Neural cell (in vitro differentiated cells): Measurements from ENCODE around the gene CELF4. TPM values are rescaled to one million over a fixed set of nuclear protein-coding genes. Genes with fewer than 3 reads are reported as not detected.

ENCODE experiments used
- H2AFZ ChIP-seq: fragments of 200-600, 300-800 bp; sonication (generic), shearing (Covaris generic); 2 replicates; pipeline ENCODE4 v1.6.0; 2014; ENCODE audit warnings: low read depth, mild to moderate bottlenecking, antibody characterized with exemption, low read length, moderate library complexity
- H3F3A ChIP-seq: fragments of 200-600 bp; shearing (Covaris generic); 2 replicates; pipeline ENCODE4 v1.6.1; 2016; ENCODE audit warnings: mild to moderate bottlenecking, moderate library complexity, mixed read lengths, antibody characterized with exemption, low read length; ENCODE audit not compliant: insufficient read depth, poor library complexity, severe bottlenecking
- H3K27ac ChIP-seq: fragments of 200-600, 300-800 bp; sonication (generic), shearing (Covaris generic); 2 replicates; pipeline ENCODE4 v1.5.1; 2014; ENCODE audit warnings: mild to moderate bottlenecking, low read length, moderate library complexity
- H3K27me3 ChIP-seq: fragments of 300-800, 200-600 bp; sonication (generic), shearing (Covaris generic); 2 replicates; pipeline ENCODE4 v1.6.0; 2014; ENCODE audit warnings: mild to moderate bottlenecking, low read depth, low read length, moderate library complexity; ENCODE audit not compliant: insufficient read depth
- H3K36me3 ChIP-seq: fragments of 300-800, 200-600 bp; sonication (generic), shearing (Covaris generic); 2 replicates; pipeline ENCODE4 v1.5.1; 2014; ENCODE audit warnings: mild to moderate bottlenecking, antibody characterized with exemption, low read length, moderate library complexity; ENCODE audit not compliant: insufficient read depth
- H3K4me2 ChIP-seq: fragments of 300-800, 200-600 bp; sonication (generic), shearing (Covaris generic); 2 replicates; pipeline ENCODE4 v1.6.0; 2014; ENCODE audit warnings: mild to moderate bottlenecking, low read length
- H3K4me3 ChIP-seq: fragments of 300-800, 200-600 bp; sonication (generic), shearing (Covaris generic); 2 replicates; pipeline ENCODE4 v1.5.1; 2014; ENCODE audit warnings: mild to moderate bottlenecking, low read length, moderate library complexity
- H3K79me2 ChIP-seq: fragments of 200-600 bp; shearing (Covaris generic); replicated peaks from 2 replicates; pipeline ENCODE4 v1.6.0; 2014; ENCODE audit warnings: mild to moderate bottlenecking, low read length, moderate library complexity; ENCODE audit not compliant: insufficient read depth
- H3K9ac ChIP-seq: fragments of 300-800, 200-600 bp; sonication (generic), shearing (Covaris generic); 2 replicates; pipeline ENCODE4 v1.6.1; 2016; ENCODE audit warnings: mild to moderate bottlenecking, low read length, mixed read lengths
- H3K9me2 ChIP-seq: fragments of 200-600 bp; shearing (Covaris generic); 2 replicates; pipeline ENCODE4 v1.6.1; 2016; ENCODE audit warnings: mild to moderate bottlenecking, low read length, mixed read lengths; ENCODE audit not compliant: insufficient read depth
- H3K9me3 ChIP-seq: fragments of 200-600, 300-800 bp; sonication (generic), shearing (Covaris generic); 2 replicates; pipeline ENCODE4 v1.6.1; 2016; ENCODE audit warnings: mild to moderate bottlenecking, mixed run types, low read length, moderate library complexity, mixed read lengths
- H4K20me1 ChIP-seq: fragments of 200-600 bp; shearing (Covaris generic); 2 replicates; pipeline ENCODE4 v1.6.1; 2016; ENCODE audit warnings: mild to moderate bottlenecking, mixed run types; ENCODE audit not compliant: insufficient read depth
- EP300 ChIP-seq: fragments of 450-650 bp; conservative IDR thresholded peaks from 2 replicates; pipeline ENCODE4 v1.6.1; 2014; ENCODE audit warnings: antibody characterized with exemption, mild to moderate bottlenecking, moderate library complexity; ENCODE audit not compliant: poor library complexity, severe bottlenecking
- EZH2 ChIP-seq: fragments of 200-600, 300-800 bp; shearing (Covaris generic), sonication (generic); IDR thresholded peaks from 2 replicates; pipeline ENCODE4 v1.6.1; 2014; ENCODE audit warnings: antibody characterized with exemption, low read length, borderline replicate concordance, mild to moderate bottlenecking; ENCODE audit not compliant: insufficient read depth, poor library complexity, severe bottlenecking
- MXI1 ChIP-seq: fragments of 450-650 bp; conservative IDR thresholded peaks from 2 replicates; pipeline ENCODE4 v1.6.1; 2014; ENCODE audit warnings: antibody characterized with exemption, mild to moderate bottlenecking; ENCODE audit not compliant: poor library complexity, severe bottlenecking
- POLR2AphosphoS5 ChIP-seq: IDR thresholded peaks from 2 replicates; pipeline ENCODE4 v1.6.1; 2012
- RAD21 ChIP-seq: fragments of 450-650 bp; conservative IDR thresholded peaks from 2 replicates; pipeline ENCODE4 v1.6.1; 2014; ENCODE audit warnings: antibody characterized with exemption, mild to moderate bottlenecking, moderate library complexity
- SMC3 ChIP-seq: fragments of 450-650 bp; conservative IDR thresholded peaks from 2 replicates; pipeline ENCODE4 v1.6.1; 2014; ENCODE audit warnings: antibody characterized with exemption, mild to moderate bottlenecking, moderate library complexity; ENCODE audit not compliant: poor library complexity
- TAF1 ChIP-seq: IDR thresholded peaks from 2 replicates; pipeline ENCODE4 v1.6.1; 2012; ENCODE audit warnings: low read depth
- polyA minus RNA-seq: library from RNA; depleted of rRNA, polyadenylated mRNA; stranded (reverse); fragments of >200 nt; gene quantifications from 2 replicates; pipeline ENCODE4 v1.2.3, GENCODE V29; 2014
- polyA plus RNA-seq: library from polyadenylated mRNA; depleted of rRNA; stranded (reverse); fragments of >200 nt; gene quantifications from 2 replicates; pipeline ENCODE4 v1.2.3, GENCODE V29; 2014
- TF ChIP-seq, protein P1 (sequence below): IDR thresholded peaks from 2 replicates; pipeline ENCODE4 v1.6.1; 2012; ENCODE audit warnings: borderline replicate concordance
- TF ChIP-seq, protein P2 (sequence below): fragments of 450-650 bp; IDR thresholded peaks from 2 replicates; pipeline ENCODE4 v1.5.1; 2014; ENCODE audit warnings: antibody characterized with exemption, mild to moderate bottlenecking, moderate library complexity; ENCODE audit not compliant: poor library complexity, severe bottlenecking

CELF4 gene
- polyA plus RNA-seq = 191 and 206 TPM in 2 replicates
- 171 and 217 TPM in 2 replicates for polyA minus RNA-seq

DNA sequence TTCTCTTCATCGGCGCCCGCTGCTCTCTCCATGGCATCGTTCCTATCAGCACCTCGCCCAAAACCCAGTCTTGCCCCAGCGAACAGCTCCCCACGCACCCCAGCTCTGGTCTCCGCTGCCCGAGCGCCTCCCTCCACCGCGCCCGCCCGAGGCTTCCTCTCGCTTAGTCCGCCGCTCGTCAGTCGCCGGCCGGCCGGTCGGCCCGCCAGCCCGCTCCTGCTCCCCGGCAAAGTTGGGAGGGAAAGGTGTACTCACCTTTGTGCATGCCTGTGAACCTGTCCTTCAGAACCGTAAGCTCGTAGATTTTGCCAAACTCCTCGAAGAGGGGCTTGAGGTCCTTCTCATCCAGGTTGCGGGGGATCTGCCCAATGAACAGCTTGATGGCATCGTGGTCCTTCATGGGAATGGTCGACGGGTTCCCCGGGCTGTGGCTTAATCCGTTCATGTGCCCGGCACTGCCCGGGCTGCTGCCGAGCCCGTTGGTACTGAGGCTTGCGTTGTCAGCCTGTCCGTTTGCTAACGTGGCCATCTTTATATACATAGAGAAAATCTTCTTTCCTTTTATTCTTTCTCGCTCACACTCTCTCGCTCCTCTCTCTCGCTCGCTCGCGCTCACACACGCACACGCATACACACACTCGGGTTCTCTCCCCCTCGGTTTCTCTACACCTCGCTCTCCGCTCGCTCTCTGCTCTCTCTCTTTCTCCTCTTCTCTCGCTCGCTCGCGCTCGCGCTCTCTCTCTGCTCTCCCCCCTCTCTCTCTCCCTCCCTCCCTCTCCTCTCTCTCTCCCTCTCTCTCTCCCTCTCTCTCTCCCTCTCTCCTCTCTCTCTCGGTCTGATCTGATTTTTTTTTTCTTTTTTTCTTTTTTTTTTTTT, at the start of gene CELF4:
Gene CELF4 (minus strand): TSS at position 698 of the 876 bp plus-strand sequence.
- no peaks in the 10 kb centered on the region for H3K9me2 ChIP-seq
- H3K4me2 ChIP-seq = peak within 1 kb of the TSS; percentile 31
- peak within 1 kb of the TSS; percentile 84 for H3K4me3 ChIP-seq
- H3K9ac ChIP-seq = peak within 1 kb of the TSS; percentile 91
- H3K27me3 ChIP-seq = peaks cover 16% of the 10 kb centered on the region
- peaks cover 5% of the 10 kb centered on the region for H4K20me1 ChIP-seq
- TF ChIP-seq, protein P1, sequence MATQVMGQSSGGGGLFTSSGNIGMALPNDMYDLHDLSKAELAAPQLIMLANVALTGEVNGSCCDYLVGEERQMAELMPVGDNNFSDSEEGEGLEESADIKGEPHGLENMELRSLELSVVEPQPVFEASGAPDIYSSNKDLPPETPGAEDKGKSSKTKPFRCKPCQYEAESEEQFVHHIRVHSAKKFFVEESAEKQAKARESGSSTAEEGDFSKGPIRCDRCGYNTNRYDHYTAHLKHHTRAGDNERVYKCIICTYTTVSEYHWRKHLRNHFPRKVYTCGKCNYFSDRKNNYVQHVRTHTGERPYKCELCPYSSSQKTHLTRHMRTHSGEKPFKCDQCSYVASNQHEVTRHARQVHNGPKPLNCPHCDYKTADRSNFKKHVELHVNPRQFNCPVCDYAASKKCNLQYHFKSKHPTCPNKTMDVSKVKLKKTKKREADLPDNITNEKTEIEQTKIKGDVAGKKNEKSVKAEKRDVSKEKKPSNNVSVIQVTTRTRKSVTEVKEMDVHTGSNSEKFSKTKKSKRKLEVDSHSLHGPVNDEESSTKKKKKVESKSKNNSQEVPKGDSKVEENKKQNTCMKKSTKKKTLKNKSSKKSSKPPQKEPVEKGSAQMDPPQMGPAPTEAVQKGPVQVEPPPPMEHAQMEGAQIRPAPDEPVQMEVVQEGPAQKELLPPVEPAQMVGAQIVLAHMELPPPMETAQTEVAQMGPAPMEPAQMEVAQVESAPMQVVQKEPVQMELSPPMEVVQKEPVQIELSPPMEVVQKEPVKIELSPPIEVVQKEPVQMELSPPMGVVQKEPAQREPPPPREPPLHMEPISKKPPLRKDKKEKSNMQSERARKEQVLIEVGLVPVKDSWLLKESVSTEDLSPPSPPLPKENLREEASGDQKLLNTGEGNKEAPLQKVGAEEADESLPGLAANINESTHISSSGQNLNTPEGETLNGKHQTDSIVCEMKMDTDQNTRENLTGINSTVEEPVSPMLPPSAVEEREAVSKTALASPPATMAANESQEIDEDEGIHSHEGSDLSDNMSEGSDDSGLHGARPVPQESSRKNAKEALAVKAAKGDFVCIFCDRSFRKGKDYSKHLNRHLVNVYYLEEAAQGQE = peak; percentile 73
- TF ChIP-seq, protein P2, sequence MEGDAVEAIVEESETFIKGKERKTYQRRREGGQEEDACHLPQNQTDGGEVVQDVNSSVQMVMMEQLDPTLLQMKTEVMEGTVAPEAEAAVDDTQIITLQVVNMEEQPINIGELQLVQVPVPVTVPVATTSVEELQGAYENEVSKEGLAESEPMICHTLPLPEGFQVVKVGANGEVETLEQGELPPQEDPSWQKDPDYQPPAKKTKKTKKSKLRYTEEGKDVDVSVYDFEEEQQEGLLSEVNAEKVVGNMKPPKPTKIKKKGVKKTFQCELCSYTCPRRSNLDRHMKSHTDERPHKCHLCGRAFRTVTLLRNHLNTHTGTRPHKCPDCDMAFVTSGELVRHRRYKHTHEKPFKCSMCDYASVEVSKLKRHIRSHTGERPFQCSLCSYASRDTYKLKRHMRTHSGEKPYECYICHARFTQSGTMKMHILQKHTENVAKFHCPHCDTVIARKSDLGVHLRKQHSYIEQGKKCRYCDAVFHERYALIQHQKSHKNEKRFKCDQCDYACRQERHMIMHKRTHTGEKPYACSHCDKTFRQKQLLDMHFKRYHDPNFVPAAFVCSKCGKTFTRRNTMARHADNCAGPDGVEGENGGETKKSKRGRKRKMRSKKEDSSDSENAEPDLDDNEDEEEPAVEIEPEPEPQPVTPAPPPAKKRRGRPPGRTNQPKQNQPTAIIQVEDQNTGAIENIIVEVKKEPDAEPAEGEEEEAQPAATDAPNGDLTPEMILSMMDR = no peak
- TF ChIP-seq EP300 (no peak), POLR2AphosphoS5 (peak; percentile 81), TAF1 (no peak), EZH2 (no peak), SMC3 (peak; percentile 46), MXI1 (peak; percentile 65), RAD21 (peak; percentile 55)
- peak within 1 kb of the TSS; percentile 51 for H2AFZ ChIP-seq
- peaks cover 5% of the 10 kb centered on the region for H3F3A ChIP-seq
- no peaks in the 10 kb centered on the region for H3K9me3 ChIP-seq
- peaks cover 86% of the 10 kb centered on the region for H3K79me2 ChIP-seq
- no peaks in the 10 kb centered on the region for H3K36me3 ChIP-seq
- peak within 1 kb of the TSS; percentile 91 for H3K27ac ChIP-seq

DNA sequence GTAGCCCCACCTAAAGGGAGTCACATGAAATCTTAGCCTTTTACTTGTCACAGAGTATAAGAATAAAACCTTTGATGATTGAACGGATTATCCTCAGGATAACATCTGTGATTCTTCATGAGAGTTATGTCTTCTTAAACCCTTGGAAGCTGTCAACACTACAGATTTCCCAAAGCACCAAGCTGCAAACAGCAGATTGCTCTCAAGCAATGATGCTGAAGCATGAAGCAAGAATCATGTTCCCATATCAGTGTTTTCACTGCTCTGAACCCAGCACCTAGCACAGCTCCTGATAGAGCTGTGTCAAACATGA, 47.6 kb upstream of the CELF4 start:
- Histone ChIP-seq H3K9me3 (no peaks in the 10 kb centered on the region), H3K27me3 (no peaks in the 10 kb centered on the region), H2AFZ (no peak overlapping the region), H3F3A (no peaks in the 10 kb centered on the region), H3K36me3 (no peaks in the 10 kb centered on the region), H3K9ac (no peak overlapping the region), H4K20me1 (no peaks in the 10 kb centered on the region), H3K4me3 (no peak overlapping the region), H3K4me2 (no peak overlapping the region), H3K9me2 (no peaks in the 10 kb centered on the region), H3K27ac (no peak overlapping the region), H3K79me2 (no peaks in the 10 kb centered on the region)
- TF ChIP-seq, protein P1 = no peak
- TF ChIP-seq SMC3 = no peak
- TF ChIP-seq MXI1 = no peak
- TF ChIP-seq POLR2AphosphoS5 = no peak
- TF ChIP-seq, protein P2 = no peak
- no peak for TF ChIP-seq TAF1
- TF ChIP-seq EP300 = no peak
- no peak for TF ChIP-seq EZH2
- no peak for TF ChIP-seq RAD21
